ENCODE results near the gene MSANTD1.

Gene MSANTD1

GRCh38 chr4:3304831-3305609, 56.1 kb downstream of the MSANTD1 start:
- DNase-seq, result no peak

GRCh38 chr4:3305610-3306371, 56.8 kb downstream of the MSANTD1 start:
- no peak for DNase-seq
